ENCODE results near the gene RAB37. TPM values are rescaled to one million over a fixed set of nuclear protein-coding genes. Genes with fewer than 3 reads are reported as not detected.

RAB37 gene
- total and polyA plus RNA-seq, 2 of the 8 experiments (the other 6 are each of a cell fraction or from before 2014, with no cell fraction given), result 5.5 to 6.1 TPM

- TF ChIP-seq, protein P1, sequence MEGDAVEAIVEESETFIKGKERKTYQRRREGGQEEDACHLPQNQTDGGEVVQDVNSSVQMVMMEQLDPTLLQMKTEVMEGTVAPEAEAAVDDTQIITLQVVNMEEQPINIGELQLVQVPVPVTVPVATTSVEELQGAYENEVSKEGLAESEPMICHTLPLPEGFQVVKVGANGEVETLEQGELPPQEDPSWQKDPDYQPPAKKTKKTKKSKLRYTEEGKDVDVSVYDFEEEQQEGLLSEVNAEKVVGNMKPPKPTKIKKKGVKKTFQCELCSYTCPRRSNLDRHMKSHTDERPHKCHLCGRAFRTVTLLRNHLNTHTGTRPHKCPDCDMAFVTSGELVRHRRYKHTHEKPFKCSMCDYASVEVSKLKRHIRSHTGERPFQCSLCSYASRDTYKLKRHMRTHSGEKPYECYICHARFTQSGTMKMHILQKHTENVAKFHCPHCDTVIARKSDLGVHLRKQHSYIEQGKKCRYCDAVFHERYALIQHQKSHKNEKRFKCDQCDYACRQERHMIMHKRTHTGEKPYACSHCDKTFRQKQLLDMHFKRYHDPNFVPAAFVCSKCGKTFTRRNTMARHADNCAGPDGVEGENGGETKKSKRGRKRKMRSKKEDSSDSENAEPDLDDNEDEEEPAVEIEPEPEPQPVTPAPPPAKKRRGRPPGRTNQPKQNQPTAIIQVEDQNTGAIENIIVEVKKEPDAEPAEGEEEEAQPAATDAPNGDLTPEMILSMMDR (IDR thresholded peaks at IDR 0.05; ENCODE audit: control extremely low read depth in 1 of 3, insufficient read depth in 1 of 3, low read depth in 1 of 3, low read length in 3 of 3), result no peak
- no peak for TF ChIP-seq POLR2AphosphoS5 (IDR thresholded peaks at IDR 0.05; ENCODE audit: low read depth, low read length)
- TF ChIP-seq ASH2L (IDR thresholded peaks at IDR 0.05; ENCODE audit: low read length), result no peak
- no peak for TF ChIP-seq EZH2 (IDR thresholded peaks at IDR 0.05; ENCODE audit: low read depth, low read length, severe bottlenecking)
- TF ChIP-seq CBX8 (IDR thresholded peaks at IDR 0.05; ENCODE audit: borderline replicate concordance, low read depth, low read length), result no peak
- TF ChIP-seq, protein P2, sequence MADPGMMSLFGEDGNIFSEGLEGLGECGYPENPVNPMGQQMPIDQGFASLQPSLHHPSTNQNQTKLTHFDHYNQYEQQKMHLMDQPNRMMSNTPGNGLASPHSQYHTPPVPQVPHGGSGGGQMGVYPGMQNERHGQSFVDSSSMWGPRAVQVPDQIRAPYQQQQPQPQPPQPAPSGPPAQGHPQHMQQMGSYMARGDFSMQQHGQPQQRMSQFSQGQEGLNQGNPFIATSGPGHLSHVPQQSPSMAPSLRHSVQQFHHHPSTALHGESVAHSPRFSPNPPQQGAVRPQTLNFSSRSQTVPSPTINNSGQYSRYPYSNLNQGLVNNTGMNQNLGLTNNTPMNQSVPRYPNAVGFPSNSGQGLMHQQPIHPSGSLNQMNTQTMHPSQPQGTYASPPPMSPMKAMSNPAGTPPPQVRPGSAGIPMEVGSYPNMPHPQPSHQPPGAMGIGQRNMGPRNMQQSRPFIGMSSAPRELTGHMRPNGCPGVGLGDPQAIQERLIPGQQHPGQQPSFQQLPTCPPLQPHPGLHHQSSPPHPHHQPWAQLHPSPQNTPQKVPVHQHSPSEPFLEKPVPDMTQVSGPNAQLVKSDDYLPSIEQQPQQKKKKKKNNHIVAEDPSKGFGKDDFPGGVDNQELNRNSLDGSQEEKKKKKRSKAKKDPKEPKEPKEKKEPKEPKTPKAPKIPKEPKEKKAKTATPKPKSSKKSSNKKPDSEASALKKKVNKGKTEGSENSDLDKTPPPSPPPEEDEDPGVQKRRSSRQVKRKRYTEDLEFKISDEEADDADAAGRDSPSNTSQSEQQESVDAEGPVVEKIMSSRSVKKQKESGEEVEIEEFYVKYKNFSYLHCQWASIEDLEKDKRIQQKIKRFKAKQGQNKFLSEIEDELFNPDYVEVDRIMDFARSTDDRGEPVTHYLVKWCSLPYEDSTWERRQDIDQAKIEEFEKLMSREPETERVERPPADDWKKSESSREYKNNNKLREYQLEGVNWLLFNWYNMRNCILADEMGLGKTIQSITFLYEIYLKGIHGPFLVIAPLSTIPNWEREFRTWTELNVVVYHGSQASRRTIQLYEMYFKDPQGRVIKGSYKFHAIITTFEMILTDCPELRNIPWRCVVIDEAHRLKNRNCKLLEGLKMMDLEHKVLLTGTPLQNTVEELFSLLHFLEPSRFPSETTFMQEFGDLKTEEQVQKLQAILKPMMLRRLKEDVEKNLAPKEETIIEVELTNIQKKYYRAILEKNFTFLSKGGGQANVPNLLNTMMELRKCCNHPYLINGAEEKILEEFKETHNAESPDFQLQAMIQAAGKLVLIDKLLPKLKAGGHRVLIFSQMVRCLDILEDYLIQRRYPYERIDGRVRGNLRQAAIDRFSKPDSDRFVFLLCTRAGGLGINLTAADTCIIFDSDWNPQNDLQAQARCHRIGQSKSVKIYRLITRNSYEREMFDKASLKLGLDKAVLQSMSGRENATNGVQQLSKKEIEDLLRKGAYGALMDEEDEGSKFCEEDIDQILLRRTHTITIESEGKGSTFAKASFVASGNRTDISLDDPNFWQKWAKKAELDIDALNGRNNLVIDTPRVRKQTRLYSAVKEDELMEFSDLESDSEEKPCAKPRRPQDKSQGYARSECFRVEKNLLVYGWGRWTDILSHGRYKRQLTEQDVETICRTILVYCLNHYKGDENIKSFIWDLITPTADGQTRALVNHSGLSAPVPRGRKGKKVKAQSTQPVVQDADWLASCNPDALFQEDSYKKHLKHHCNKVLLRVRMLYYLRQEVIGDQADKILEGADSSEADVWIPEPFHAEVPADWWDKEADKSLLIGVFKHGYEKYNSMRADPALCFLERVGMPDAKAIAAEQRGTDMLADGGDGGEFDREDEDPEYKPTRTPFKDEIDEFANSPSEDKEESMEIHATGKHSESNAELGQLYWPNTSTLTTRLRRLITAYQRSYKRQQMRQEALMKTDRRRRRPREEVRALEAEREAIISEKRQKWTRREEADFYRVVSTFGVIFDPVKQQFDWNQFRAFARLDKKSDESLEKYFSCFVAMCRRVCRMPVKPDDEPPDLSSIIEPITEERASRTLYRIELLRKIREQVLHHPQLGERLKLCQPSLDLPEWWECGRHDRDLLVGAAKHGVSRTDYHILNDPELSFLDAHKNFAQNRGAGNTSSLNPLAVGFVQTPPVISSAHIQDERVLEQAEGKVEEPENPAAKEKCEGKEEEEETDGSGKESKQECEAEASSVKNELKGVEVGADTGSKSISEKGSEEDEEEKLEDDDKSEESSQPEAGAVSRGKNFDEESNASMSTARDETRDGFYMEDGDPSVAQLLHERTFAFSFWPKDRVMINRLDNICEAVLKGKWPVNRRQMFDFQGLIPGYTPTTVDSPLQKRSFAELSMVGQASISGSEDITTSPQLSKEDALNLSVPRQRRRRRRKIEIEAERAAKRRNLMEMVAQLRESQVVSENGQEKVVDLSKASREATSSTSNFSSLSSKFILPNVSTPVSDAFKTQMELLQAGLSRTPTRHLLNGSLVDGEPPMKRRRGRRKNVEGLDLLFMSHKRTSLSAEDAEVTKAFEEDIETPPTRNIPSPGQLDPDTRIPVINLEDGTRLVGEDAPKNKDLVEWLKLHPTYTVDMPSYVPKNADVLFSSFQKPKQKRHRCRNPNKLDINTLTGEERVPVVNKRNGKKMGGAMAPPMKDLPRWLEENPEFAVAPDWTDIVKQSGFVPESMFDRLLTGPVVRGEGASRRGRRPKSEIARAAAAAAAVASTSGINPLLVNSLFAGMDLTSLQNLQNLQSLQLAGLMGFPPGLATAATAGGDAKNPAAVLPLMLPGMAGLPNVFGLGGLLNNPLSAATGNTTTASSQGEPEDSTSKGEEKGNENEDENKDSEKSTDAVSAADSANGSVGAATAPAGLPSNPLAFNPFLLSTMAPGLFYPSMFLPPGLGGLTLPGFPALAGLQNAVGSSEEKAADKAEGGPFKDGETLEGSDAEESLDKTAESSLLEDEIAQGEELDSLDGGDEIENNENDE (IDR thresholded peaks at IDR 0.05; ENCODE audit: insufficient replicate concordance, low read length), result no peak
- TF ChIP-seq RBBP5 (IDR thresholded peaks at IDR 0.05; ENCODE audit: borderline replicate concordance, low read depth, low read length), result no peak
- TF ChIP-seq BCL11A (IDR thresholded peaks at IDR 0.05; ENCODE audit: low read depth in 2 of 2, low read length in 2 of 2), result no peak
- no peak for TF ChIP-seq RFX5 (IDR thresholded peaks at IDR 0.05; ENCODE audit: borderline replicate concordance, low read depth, low read length)
These were observed 13.2 kb upstream of the RAB37 start (continued) for GRCh38 chr17:74723891-74724290.

All from H1 (cell line).